T-helper 2 cell treated with Interferon-gamma antibody and Interleukin-4, amounts not matched to agents 100 ng/mL and 5 ng/mL, for 36 hours (primary cell): ENCODE data around the gene YES1. TPM values are rescaled to one million over a fixed set of nuclear protein-coding genes. Genes with fewer than 3 reads are reported as not detected.

Source experiments
- intact Hi-C: fragments of 100-400 bp; cut with micrococcal nuclease; formaldehyde crosslinking; loops from one replicate; pipeline ENCODE4 v1.15.1; 2023
- total RNA-seq: library from RNA; stranded (reverse); gene quantifications from 2 replicates; pipeline ENCODE4 v1.2.3, GENCODE V29; 2022

The YES1 gene
- total RNA-seq, 1 donor from 2014 or later = 11.6 TPM

GRCh38 chr18:688323-688722 is 123.7 kb downstream of the YES1 start:
- intact Hi-C loops = no loop called here

DNA sequence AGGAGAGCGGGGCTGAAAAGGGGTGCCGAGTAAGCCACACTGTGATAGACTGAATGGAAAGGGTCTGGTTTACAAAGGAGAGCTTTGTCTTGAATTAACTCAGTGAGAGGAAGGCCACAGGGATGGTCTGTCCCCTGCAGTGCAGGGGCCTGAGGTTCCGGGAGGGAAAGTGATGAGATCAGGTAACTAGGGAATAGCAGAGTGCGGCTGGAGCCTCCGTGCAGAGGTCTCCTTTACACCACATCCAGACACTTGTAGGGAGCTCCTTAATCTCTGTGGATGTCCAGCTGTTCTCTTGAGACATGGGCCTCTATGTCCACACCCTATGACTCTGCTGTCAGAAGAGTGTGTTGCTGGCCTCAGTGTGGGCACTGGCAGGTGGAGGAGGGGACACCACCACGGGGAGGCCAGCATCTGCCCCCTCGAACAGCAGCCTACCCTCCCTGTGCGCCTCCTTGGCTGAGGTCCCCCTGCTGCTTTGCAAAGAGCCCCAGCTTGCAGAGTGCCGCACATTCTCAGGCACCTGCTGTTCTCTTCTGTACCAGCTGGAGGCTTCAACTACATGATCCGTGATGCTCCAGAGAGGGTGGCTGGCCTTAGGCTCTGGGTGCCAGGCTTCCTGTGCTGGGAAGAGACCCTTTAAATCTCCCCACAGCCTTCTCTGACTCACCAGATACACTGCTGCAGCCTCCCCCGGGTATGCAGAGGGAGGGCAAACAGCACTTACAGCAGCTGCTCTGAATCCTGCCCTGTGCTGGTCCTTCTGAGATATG is 125.5 kb downstream of the YES1 start:
- intact Hi-C loops = no loop called here

DNA sequence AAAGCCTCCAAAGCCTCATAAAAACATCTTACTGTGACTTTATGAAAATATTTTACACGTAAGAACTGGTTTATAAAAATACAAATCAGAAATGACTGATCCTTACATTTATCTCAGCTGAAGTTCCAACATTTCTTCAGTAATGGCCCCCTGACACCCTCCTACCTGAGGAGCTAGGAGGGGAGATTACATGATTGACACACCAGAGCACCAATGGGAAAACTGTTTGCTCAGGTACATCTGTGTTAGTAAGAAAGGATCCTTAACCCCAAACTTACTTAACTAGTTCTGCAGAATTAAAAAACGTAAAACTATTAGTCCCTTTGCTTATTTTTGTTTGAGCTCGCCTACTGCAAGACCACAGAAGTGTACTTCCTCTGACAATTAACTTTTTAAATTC is 126.6 kb downstream of the YES1 start:
- intact Hi-C loops = no loop called here

DNA sequence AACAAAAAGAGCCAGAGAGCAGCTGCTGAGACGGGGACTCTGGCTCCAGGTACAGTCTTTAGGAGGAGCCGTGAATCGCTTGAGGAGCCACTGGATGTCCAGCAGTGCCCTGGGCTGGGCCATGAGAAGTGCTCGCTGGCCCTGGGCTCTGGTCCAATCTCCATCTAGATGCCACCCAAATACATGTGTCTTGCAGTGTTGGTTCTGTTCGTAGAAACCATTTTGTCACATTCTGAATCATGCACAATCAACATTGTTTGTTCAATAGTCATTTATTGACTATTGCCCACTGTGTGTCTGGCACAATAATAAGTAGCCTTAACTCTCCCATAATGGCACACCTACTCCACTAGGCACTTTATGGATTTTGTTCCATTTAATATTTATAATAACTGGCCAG is 128.5 kb downstream of the YES1 start:
- intact Hi-C loops = loop anchor here (2.0 kb wide), 1 partner anchor 25 kb away; no protein-coding TSS in a partner anchor

DNA sequence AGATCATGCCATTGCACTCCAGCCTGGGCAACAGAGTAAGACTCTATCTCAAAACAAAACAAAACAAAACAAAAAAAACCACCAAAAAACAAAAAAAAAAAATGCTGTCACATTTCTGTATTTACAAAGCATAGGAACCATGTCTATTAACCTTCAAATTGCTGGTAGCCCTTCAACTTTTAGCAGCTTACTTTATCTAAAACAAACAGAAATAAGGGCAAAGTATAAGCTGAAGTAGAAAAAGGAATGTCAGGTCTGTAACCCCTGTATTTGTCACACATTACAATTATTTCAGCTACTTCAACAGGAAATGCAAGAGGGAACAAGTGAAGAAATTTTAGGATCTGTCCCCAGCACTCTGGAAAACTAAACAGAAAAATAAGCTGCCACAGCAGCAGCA is 129.2 kb downstream of the YES1 start:
- intact Hi-C loops = loop anchor here (1.0 to 2.0 kb wide), 2 partner anchors 24 to 28 kb away; no protein-coding TSS in a partner anchor

GRCh38 chr18:682416-682815 is 129.6 kb downstream of the YES1 start:
- intact Hi-C loops = loop anchor here (1.0 to 2.0 kb wide), 2 partner anchors 24 to 29 kb away; no protein-coding TSS in a partner anchor

DNA sequence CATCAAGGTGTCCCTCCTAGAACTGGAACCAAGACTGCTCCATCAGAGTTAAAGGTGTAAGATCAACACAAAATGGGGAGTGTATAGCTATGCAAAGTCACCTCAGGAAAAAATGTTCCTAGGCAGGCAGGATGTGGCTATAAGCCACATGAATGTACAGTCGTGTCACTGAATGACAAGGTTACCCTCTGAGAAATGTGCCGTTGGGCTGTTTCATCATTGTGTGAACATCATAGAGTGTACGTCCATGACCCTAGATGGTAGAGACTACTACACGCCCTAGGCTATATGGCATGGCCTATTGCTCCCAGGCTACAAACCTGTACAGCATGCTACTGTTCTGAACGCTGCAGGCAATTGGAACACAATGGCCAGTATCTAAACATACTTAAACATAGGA is 130.1 kb downstream of the YES1 start:
- intact Hi-C loops = loop anchor here (1.0 to 2.0 kb wide), 2 partner anchors 23 to 29 kb away; no protein-coding TSS in a partner anchor

DNA sequence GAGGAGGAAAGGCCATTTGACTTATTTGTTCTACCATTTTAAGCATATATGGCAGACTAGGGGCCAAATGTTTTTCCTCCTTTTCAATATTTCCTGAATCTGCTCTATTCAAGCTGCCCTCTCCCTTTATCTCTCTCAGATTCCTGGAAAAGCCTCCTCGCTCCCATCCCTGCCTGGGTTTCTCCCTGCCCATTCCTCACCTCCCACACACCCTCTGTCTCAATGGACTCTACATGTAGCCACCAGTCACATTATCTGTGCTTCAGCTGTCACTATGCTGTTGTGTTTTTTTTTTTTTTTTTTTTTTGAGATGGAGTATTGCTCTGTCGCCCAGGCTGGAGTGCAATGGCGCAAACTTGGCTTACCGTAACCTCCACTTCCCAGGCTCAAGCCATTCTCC is 131.7 kb downstream of the YES1 start:
- intact Hi-C loops = no loop called here

DNA sequence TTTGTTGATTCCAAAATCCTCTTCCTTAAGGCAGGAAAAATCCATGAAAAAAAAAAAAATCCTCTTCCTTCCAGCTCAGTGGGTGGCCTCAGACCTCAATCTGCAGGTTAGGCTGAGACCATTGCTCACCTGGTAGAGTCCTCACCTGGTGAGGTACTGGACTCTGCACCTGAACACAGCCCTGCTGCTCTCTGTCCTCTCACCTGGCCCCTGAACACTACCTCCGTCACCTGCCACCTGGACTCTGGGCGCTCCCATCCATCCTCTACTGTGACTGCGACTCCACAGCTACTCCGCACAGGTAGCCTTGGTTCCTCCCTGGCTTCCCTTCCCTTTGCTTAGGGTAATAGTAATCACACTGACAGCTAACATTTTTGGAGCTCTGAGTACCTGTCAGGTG is 132.5 kb downstream of the YES1 start:
- intact Hi-C loops = no loop called here

GRCh38 chr18:678482-679182 is 133.4 kb downstream of the YES1 start:
- intact Hi-C loops = no loop called here

- intact Hi-C loops = no loop called here
Observed at GRCh38 chr18:677951-678381, 134.1 kb downstream of the YES1 start.

GRCh38 chr18:677145-677544 is 134.9 kb downstream of the YES1 start:
- intact Hi-C loops = no loop called here

GRCh38 chr18:676736-677135 is 135.3 kb downstream of the YES1 start:
- intact Hi-C loops = no loop called here

GRCh38 chr18:676069-676468 is 136.0 kb downstream of the YES1 start:
- intact Hi-C loops = no loop called here

DNA sequence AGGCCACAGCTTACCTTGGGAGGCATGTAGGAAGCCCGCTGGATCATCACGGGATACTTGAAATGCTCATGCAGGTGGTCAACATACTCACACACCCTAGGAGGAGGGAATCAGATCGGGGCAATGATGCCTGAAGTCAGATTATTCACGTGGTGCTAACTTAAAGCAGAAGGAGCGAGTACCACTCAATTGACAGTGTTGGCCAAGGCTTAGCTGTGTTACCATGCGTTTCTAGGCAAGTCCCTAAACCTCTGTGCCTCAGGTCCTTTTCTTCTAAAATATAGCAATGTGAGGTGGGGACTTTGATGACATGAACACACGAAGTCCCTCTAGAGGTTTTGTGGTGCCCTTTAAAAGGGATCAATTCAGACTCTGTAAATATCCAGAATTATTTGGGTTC is 136.7 kb downstream of the YES1 start:
- intact Hi-C loops = no loop called here

GRCh38 chr18:673769-674168 is 138.3 kb downstream of the YES1 start:
- intact Hi-C loops = no loop called here

DNA sequence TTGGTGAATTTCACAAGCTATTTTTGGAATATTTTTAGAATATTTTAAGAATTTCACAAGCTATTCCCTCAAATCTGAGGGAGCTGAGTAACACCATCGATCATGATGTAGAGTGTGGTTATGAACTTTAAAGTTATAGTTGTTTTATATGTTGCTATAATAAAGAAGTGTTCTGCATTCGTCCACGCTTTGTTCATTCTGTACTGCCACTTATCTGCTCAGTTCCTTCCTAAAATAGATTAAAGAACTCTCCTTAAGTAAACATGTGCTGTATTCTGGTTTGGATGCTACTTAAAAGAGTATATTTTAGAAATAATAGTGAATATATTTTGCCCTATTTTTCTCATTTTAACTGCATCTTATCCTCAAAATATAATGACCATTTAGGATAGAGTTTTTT is 138.7 kb downstream of the YES1 start:
- intact Hi-C loops = no loop called here

Other genes with a start within 250 kb of the YES1 start
- gene CETN1, start 231.9 kb downstream of the YES1 start, total RNA-seq = not detected in 2 replicates
- not detected in 2 replicates for gene CLUL1, start 215.3 kb downstream of the YES1 start, total RNA-seq
- 354 and 362 TPM in 2 replicates for gene TYMS, start 154.6 kb downstream of the YES1 start, total RNA-seq
- 89.6 and 92.2 TPM in 2 replicates for gene ENOSF1, start 99.6 kb downstream of the YES1 start, total RNA-seq
- not detected in 2 replicates for gene ADCYAP1, start 92.6 kb upstream of the YES1 start, total RNA-seq